OCI-LY7 (cell line): ENCODE results near the gene KLC1.

ENCODE experiments used
- EZH2phosphoT487 ChIP-seq: fragments of 200-600 bp; sonication (generic); IDR thresholded peaks from 2 replicates; pipeline ENCODE4 v1.6.1; 2018; ENCODE audit warnings: low read depth, borderline replicate concordance, mild to moderate bottlenecking, mixed run types, antibody characterized with exemption, low read length, moderate library complexity, mixed read lengths
- TF ChIP-seq, protein P1 (sequence below): fragments of 200-600 bp; sonication (generic); conservative IDR thresholded peaks from 2 replicates; pipeline ENCODE4 v1.5.1; 2014; ENCODE audit warnings: mild to moderate bottlenecking, antibody characterized with exemption, low read length, moderate library complexity, mixed read lengths

DNA sequence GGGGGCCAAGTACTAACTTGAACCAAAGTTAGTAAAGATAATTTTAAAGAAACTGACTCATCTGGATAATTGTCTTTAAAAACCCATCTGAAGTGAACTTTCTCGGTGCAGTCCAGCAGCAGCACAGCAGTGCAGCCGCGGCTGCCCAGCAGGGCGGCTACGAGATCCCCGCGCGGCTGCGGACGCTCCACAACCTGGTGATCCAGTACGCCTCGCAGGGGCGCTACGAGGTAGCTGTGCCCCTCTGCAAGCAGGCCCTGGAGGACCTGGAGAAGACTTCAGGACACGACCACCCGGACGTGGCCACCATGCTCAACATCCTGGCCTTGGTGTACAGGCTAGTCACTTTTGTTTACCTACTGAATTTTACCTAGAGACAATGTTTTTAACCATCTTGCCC lies 33.6 kb downstream of the KLC1 start:
- TF ChIP-seq, protein P1, sequence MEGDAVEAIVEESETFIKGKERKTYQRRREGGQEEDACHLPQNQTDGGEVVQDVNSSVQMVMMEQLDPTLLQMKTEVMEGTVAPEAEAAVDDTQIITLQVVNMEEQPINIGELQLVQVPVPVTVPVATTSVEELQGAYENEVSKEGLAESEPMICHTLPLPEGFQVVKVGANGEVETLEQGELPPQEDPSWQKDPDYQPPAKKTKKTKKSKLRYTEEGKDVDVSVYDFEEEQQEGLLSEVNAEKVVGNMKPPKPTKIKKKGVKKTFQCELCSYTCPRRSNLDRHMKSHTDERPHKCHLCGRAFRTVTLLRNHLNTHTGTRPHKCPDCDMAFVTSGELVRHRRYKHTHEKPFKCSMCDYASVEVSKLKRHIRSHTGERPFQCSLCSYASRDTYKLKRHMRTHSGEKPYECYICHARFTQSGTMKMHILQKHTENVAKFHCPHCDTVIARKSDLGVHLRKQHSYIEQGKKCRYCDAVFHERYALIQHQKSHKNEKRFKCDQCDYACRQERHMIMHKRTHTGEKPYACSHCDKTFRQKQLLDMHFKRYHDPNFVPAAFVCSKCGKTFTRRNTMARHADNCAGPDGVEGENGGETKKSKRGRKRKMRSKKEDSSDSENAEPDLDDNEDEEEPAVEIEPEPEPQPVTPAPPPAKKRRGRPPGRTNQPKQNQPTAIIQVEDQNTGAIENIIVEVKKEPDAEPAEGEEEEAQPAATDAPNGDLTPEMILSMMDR: no peak
- no peak for TF ChIP-seq EZH2phosphoT487
